Heart left ventricle (tissue), 13 donors: ENCODE data around the gene TPRG1.

Experiments
- POLR2A ChIP-seq, 2 donors: fragments of 450-650 bp; IDR thresholded peaks; one replicate each; pipeline ENCODE4 v1.6.1; 2017; ENCODE audit warnings: antibody characterized with exemption in 2 of 2, mild to moderate bottlenecking in 2 of 2, moderate library complexity in 2 of 2
- TF ChIP-seq, protein P1 (sequence below), 12 donors: fragments of 200-600 bp; sonication (generic) in 4 of 12; IDR thresholded peaks; one replicate each; pipeline versions ENCODE4 v1.5.0 to v1.8.0; 2018 to 2022; ENCODE audit warnings: antibody characterized with exemption in 12 of 12, mild to moderate bottlenecking in 5 of 12
- donor health status: ischemic (EF 13 %, LVEDD 7.1; RV severe dilation, severe dysfunction).
- donor health status: DM: no; HTN: yes; CAD: no.
- donor health status: DM: no; HTN: no; CAD: no.
- donor health status: ischemic (EF 25% LVEDD 6.9; RV normal size, moderate dysfunction).
- donor health status: ischemic (EF 25% LVEDD 5.7; RV mildly dilated, moderate dysfunction).
- donor health status: ischemic (EF 35%, LVEDD 5.7; RV mildly dilated, moderate dysfunction).
- donor health status: nonischemic (EF 11% LVEDD 7.7; RV severe dilation, severe dysfunction).
- donor health status: DM: yes; HTN: yes; CAD: no.
- donor health status: PGD.
- donor health status: ischemic (EF 29% LVEDD 5.4; RV normal size, mild dysfunction).
- donor health status: nonischemic (EF 23%, LVEDD 6.1; RV moderate dilation, normal function).

DNA sequence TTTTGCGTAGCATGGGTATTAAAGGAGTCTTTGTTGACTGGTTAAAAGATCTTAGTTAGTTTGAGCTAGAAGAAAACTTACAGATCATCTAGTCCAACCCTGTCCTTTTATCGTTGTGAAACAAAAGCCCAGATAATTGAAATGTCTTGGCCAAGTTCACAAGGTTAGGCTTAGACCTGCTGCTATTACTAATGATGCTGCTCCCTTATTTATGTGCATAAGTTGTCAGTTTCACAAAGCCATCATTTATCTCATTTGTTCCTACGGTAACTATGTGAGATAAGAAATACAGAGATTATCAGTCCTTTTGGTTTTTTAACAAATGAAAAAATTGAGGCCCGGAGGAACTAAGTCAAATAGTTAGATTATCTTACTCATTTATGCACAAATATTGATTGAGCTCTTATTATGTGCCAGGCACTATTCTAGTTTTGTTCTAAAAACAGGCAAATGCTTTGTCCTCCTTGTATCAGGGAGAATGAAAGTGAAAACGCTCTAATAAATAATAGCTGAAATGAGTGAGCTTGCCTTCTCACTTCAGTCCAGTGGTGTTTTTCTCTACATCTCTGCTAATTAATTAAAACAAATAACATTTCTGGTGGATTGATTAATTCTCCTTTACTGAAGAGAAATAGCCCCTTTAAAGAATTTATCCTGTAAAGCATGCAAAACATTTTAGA lies 49.1 kb upstream of the TPRG1 start:
- TF ChIP-seq, protein P1, sequence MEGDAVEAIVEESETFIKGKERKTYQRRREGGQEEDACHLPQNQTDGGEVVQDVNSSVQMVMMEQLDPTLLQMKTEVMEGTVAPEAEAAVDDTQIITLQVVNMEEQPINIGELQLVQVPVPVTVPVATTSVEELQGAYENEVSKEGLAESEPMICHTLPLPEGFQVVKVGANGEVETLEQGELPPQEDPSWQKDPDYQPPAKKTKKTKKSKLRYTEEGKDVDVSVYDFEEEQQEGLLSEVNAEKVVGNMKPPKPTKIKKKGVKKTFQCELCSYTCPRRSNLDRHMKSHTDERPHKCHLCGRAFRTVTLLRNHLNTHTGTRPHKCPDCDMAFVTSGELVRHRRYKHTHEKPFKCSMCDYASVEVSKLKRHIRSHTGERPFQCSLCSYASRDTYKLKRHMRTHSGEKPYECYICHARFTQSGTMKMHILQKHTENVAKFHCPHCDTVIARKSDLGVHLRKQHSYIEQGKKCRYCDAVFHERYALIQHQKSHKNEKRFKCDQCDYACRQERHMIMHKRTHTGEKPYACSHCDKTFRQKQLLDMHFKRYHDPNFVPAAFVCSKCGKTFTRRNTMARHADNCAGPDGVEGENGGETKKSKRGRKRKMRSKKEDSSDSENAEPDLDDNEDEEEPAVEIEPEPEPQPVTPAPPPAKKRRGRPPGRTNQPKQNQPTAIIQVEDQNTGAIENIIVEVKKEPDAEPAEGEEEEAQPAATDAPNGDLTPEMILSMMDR (IDR thresholded peaks at IDR 0.05) = no peak
- no peak for TF ChIP-seq POLR2A (IDR thresholded peaks at IDR 0.05)
